GM18870 (cell line): ENCODE measurements around the gene PGGHG.

ENCODE experiments used
- ATAC-seq: cut with Tn5 transposase; IDR thresholded peaks from one replicate; pipeline ENCODE4 v1.9.1; 2021; ENCODE audit warnings: moderate library complexity; ENCODE audit not compliant: unreplicated experiment

Gene PGGHG

GRCh38 chr11:268716-269145, 20.2 kb upstream of the PGGHG start:
- peak; percentile 33 for ATAC-seq

- peak; percentile 83 for ATAC-seq
These were observed 19.6 kb upstream of the PGGHG start for GRCh38 chr11:269146-269890.

- no peak for ATAC-seq
These were observed 18.2 kb upstream of the PGGHG start for GRCh38 chr11:270451-271318.

- no peak for ATAC-seq
These were observed 17.6 kb upstream of the PGGHG start for GRCh38 chr11:271319-271715.

GRCh38 chr11:272195-272930, 16.6 kb upstream of the PGGHG start:
- ATAC-seq: no peak

- no peak for ATAC-seq
These were observed 16.1 kb upstream of the PGGHG start for GRCh38 chr11:272931-273198.

GRCh38 chr11:276219-276618, 12.7 kb upstream of the PGGHG start:
- no peak for ATAC-seq

- ATAC-seq: no peak
These were observed 10.7 kb upstream of the PGGHG start, which contains the start of gene NLRP6 for GRCh38 chr11:278001-278951. TSS of gene NLRP6 (plus strand) at chr11:278407. CDS start at chr11:278570, 163 bp downstream.

- ATAC-seq: no peak
These were observed 9.6 kb upstream of the PGGHG start for GRCh38 chr11:279040-279965.

GRCh38 chr11:279966-280705, 8.8 kb upstream of the PGGHG start:
- ATAC-seq: no peak

- ATAC-seq: no peak
These were observed 8.0 kb upstream of the PGGHG start for GRCh38 chr11:280706-281485.

GRCh38 chr11:281486-282161, 7.3 kb upstream of the PGGHG start:
- ATAC-seq: no peak

GRCh38 chr11:282171-282570, 6.8 kb upstream of the PGGHG start:
- no peak for ATAC-seq

- ATAC-seq: no peak
These were observed 6.1 kb upstream of the PGGHG start for GRCh38 chr11:282630-283360.

GRCh38 chr11:283405-284104, 5.4 kb upstream of the PGGHG start:
- no peak for ATAC-seq
